Bronchial epithelial cell (primary cell): ENCODE measurements around the gene PGGHG. TPM values are rescaled to one million over a fixed set of nuclear protein-coding genes. Genes with fewer than 3 reads are reported as not detected.

Experiments
- DNase-seq: peaks from one replicate; pipeline ENCODE4 v3.0.0-alpha.2; 2010; ENCODE audit warnings: low read depth
- FAIRE-seq: peaks from 2 replicates; lab custom pipeline; 2011; peaks lifted over from hg19 to GRCh38; lab: Jason Lieb, UNC
- H3K27me3 ChIP-seq: 2 replicates; pipeline ENCODE4 v1.5.1; 2011; ENCODE audit warnings: low read length; ENCODE audit not compliant: control insufficient read depth, insufficient read depth
- H3K36me3 ChIP-seq: 2 replicates; pipeline ENCODE4 v1.5.1; 2011; ENCODE audit warnings: low read length; ENCODE audit not compliant: control insufficient read depth, insufficient read depth
- H3K4me3 ChIP-seq: 2 replicates; pipeline ENCODE4 v1.5.1; 2011; ENCODE audit warnings: mild to moderate bottlenecking, low read depth, low read length, control low read depth
- CTCF ChIP-seq: IDR thresholded peaks from 2 replicates; pipeline ENCODE4 v1.5.1; 2011; ENCODE audit warnings: mild to moderate bottlenecking, moderate library complexity, low read length, control low read depth, inconsistent platforms; ENCODE audit not compliant: insufficient read depth, severe bottlenecking
- total RNA-seq: library from RNA; depleted of rRNA; stranded (reverse); fragments of >200 nt; gene quantifications from 2 replicates; pipeline ENCODE4 v1.2.1, GENCODE V29; 2014

The PGGHG gene
- total RNA-seq, 1 donor from 2014 or later = 3.2 TPM

- Histone ChIP-seq H3K4me3 (no peak overlapping the region), H3K36me3 (peaks cover 19% of the 10 kb centered on the region), H3K27me3 (no peaks in the 10 kb centered on the region)
- FAIRE-seq = no peak
- TF ChIP-seq CTCF = no peak
- no peak for DNase-seq
Observed at GRCh38 chr11:253886-254270, 35.0 kb upstream of the PGGHG start.

GRCh38 chr11:255176-255575 is 33.8 kb upstream of the PGGHG start:
- FAIRE-seq (no peak), DNase-seq (no peak)
- TF ChIP-seq CTCF = no peak
- H3K36me3 ChIP-seq = peaks cover 15% of the 10 kb centered on the region
- H3K4me3 ChIP-seq = no peak overlapping the region
- no peaks in the 10 kb centered on the region for H3K27me3 ChIP-seq

GRCh38 chr11:255816-256215 is 33.1 kb upstream of the PGGHG start:
- no peak overlapping the region for H3K4me3 ChIP-seq
- peaks cover 12% of the 10 kb centered on the region for H3K36me3 ChIP-seq
- DNase-seq (no peak), FAIRE-seq (no peak)
- H3K27me3 ChIP-seq = no peaks in the 10 kb centered on the region
- TF ChIP-seq CTCF = no peak

GRCh38 chr11:256952-257737 is 31.8 kb upstream of the PGGHG start:
- H3K36me3 ChIP-seq = peaks cover 4% of the 10 kb centered on the region

GRCh38 chr11:257766-258493 is 31.0 kb upstream of the PGGHG start:
- Histone ChIP-seq H3K36me3 (no peaks in the 10 kb centered on the region), H3K4me3 (no peak overlapping the region), H3K27me3 (no peaks in the 10 kb centered on the region)
- no peak for DNase-seq
- FAIRE-seq = no peak
- peak; percentile 24 for TF ChIP-seq CTCF

More at GRCh38 chr11:256952-257737, 31.8 kb upstream of the PGGHG start:
- FAIRE-seq (no peak), DNase-seq (no peak)
- TF ChIP-seq CTCF = no peak
- H3K27me3 ChIP-seq = no peaks in the 10 kb centered on the region
- H3K4me3 ChIP-seq = no peak overlapping the region
